ENCODE measurements around the gene SLC7A1.

Gene SLC7A1

DNA sequence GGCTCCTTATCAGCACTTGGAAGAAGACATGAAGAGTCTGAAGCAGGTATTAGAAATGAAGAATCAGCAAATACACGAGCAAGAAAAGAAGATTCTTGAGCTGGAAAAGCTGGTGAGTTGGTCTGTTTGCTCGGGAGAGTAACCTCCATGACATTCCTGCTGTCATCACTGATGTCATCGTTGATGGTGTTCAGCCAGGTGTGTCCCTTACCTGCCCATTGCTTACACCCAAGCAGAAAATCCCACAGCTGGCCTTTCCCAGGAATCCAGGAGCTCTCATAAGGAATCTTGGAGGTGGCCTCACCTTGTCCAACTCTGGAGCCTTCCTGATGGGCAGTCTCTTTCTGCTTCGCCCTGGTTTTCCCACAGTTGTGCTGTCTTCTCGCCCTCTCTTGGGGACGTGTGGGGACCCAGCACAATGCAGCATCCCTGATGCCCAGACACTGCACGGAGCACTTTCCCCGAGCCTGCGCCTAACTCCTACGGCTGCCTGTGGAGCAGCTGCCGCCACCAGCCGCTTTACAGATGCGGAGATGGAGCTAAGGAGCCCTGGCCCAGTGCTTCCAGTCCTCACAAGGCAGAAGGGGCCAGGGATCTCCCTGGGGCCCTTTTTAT is 97.0 kb downstream of the SLC7A1 start:
- Histone ChIP-seq H3K27ac (ENCODE audit: low read length) (no peak overlapping the region), H3K9me3 (ENCODE audit: control insufficient read depth in 1 of 2, low read length in 2 of 2) (no peaks in the 10 kb centered on the region), H3K27me3 (ENCODE audit: low read depth, low read length) (no peaks in the 10 kb centered on the region), H3K36me3 (ENCODE audit: control insufficient read depth in 1 of 2, insufficient read depth in 2 of 2, low read length in 2 of 2) (no peaks in the 10 kb centered on the region), H3K4me3 (ENCODE audit: low read depth in 1 of 2, low read length in 2 of 2) (no peak overlapping the region), H3K4me1 (ENCODE audit: control insufficient read depth in 1 of 2, insufficient read depth in 2 of 2, low read length in 2 of 2) (peaks cover 3 to 17% of the 10 kb centered on the region in 2 donors)

DNA sequence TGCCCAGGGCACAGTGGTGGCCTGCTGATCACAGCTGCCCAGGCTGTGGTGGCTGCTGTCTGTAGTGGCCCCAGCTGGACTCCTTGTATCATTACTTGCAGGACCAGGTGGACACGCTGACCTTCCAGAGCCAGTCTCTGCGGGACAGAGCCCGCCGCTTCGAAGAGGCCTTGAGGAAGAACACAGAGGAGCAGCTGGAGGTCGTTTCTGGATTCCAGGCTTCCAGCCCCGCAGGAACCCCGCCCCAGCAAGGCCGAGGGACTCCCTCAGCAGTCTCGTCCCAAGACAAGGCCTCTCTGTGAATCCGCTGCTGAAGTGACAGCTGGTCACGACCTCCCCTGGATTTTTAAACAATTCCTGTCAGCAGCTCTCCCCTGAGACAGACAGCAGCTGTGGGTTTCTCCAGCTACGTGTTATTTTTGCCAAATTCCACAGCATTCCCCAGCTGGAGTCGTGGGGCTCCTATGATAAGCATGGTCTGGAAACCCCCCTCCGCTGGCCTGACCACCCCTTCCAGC is 98.3 kb downstream of the SLC7A1 start:
- Histone ChIP-seq H3K27me3 (ENCODE audit: low read depth, low read length) (no peaks in the 10 kb centered on the region), H3K36me3 (ENCODE audit: control insufficient read depth in 1 of 2, insufficient read depth in 2 of 2, low read length in 2 of 2) (no peaks in the 10 kb centered on the region), H3K27ac (ENCODE audit: low read length) (no peak overlapping the region), H3K4me3 (ENCODE audit: low read depth in 1 of 2, low read length in 2 of 2) (no peak overlapping the region), H3K9me3 (ENCODE audit: control insufficient read depth in 1 of 2, low read length in 2 of 2) (no peaks in the 10 kb centered on the region), H3K4me1 (ENCODE audit: control insufficient read depth in 1 of 2, insufficient read depth in 2 of 2, low read length in 2 of 2) (peaks cover 0 to 17% of the 10 kb centered on the region in 2 donors)

DNA sequence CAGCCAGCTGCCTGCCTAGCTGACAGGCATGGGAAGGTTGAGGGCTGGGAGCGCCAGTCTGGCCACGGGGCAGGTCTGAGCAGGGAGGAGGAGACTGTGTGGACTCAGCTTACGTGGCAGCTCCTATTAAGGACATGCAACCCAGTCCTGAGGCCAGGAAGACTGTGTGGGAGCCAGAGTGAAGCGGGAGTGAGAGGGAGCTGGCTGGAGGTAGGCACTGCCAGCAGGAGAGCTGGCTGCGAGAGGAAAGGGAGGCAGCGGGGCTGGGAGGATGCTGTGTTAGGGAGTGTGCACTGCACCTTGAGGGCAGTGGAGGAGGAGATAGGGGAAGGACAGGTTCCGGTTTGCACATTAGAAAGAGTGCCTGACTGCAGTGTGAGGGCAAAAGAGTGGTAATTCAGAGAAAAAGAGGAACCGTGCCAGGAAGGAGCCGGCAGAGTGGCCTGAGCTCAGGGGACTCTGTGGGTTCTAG is 99.2 kb downstream of the SLC7A1 start:
- no peaks in the 10 kb centered on the region for H3K36me3 ChIP-seq (ENCODE audit: control insufficient read depth in 1 of 2, insufficient read depth in 2 of 2, low read length in 2 of 2)
- no peaks in the 10 kb centered on the region for H3K9me3 ChIP-seq (ENCODE audit: control insufficient read depth in 1 of 2, low read length in 2 of 2)
- H3K27me3 ChIP-seq (ENCODE audit: low read depth, low read length): no peaks in the 10 kb centered on the region
- no peak overlapping the region for H3K4me3 ChIP-seq (ENCODE audit: low read depth in 1 of 2, low read length in 2 of 2)
- peaks cover 0 to 17% of the 10 kb centered on the region in 2 donors for H3K4me1 ChIP-seq (ENCODE audit: control insufficient read depth in 1 of 2, insufficient read depth in 2 of 2, low read length in 2 of 2)
- no peak overlapping the region for H3K27ac ChIP-seq (ENCODE audit: low read length)

GRCh38 chr13:29494520-29494919 is 101.0 kb downstream of the SLC7A1 start:
- H3K27me3 ChIP-seq (ENCODE audit: low read depth, low read length): no peaks in the 10 kb centered on the region
- H3K4me1 ChIP-seq (ENCODE audit: control insufficient read depth in 1 of 2, insufficient read depth in 2 of 2, low read length in 2 of 2): peaks cover 0 to 17% of the 10 kb centered on the region in 2 donors
- H3K36me3 ChIP-seq (ENCODE audit: control insufficient read depth in 1 of 2, insufficient read depth in 2 of 2, low read length in 2 of 2): no peaks in the 10 kb centered on the region
- no peaks in the 10 kb centered on the region for H3K9me3 ChIP-seq (ENCODE audit: control insufficient read depth in 1 of 2, low read length in 2 of 2)
- H3K4me3 ChIP-seq (ENCODE audit: low read depth in 1 of 2, low read length in 2 of 2): no peak overlapping the region
- no peak overlapping the region for H3K27ac ChIP-seq (ENCODE audit: low read length)

DNA sequence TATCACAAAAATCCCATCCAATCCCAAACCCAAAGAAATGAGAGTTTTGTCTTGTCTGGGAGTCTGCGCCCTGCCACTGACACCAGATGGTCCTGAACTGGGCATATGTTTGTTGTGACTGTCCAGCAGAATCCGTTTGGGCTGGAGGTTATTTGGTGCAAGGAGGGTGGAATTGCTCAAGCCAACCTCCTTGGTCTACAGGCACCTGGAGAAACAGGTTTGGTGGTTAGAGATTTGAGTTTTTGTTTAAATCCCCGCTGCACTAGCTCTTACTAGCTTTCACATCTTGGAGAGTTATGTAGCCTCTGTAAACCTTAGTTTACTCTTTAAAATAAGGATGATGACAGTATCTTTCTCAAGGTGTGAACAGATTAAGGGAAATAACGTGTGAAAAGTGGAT is 101.7 kb downstream of the SLC7A1 start:
- Histone ChIP-seq H3K36me3 (ENCODE audit: control insufficient read depth in 1 of 2, insufficient read depth in 2 of 2, low read length in 2 of 2) (no peaks in the 10 kb centered on the region), H3K4me3 (ENCODE audit: low read depth in 1 of 2, low read length in 2 of 2) (no peak overlapping the region), H3K9me3 (ENCODE audit: control insufficient read depth in 1 of 2, low read length in 2 of 2) (no peaks in the 10 kb centered on the region), H3K27me3 (ENCODE audit: low read depth, low read length) (no peaks in the 10 kb centered on the region), H3K4me1 (ENCODE audit: control insufficient read depth in 1 of 2, insufficient read depth in 2 of 2, low read length in 2 of 2) (peaks cover 0 to 17% of the 10 kb centered on the region in 2 donors), H3K27ac (ENCODE audit: low read length) (no peak overlapping the region)

DNA sequence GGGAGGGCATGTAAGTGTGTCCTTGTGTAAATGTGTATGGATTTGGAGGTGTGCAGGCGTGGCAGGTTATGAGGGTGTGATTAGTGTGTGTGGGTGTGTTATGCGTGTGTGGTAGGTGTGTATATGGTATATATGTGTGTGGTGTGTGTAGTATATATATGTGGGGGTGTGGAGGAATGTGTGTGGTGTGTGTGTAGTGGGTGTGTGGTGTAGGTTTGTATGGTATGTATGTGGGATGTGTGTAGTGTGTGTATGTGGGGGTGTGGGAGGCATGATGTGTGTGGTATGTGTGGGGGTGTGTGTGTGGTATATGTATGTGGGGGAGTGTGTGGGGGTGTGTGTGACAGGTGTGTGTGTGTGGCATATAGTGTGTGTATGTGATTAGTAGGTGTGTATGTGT is 104.2 kb downstream of the SLC7A1 start:
- Histone ChIP-seq H3K27me3 (ENCODE audit: low read depth, low read length) (no peaks in the 10 kb centered on the region), H3K4me1 (ENCODE audit: control insufficient read depth in 1 of 2, insufficient read depth in 2 of 2, low read length in 2 of 2) (peaks cover 0 to 4% of the 10 kb centered on the region in 2 donors), H3K4me3 (ENCODE audit: low read depth in 1 of 2, low read length in 2 of 2) (no peak overlapping the region), H3K9me3 (ENCODE audit: control insufficient read depth in 1 of 2, low read length in 2 of 2) (no peaks in the 10 kb centered on the region), H3K27ac (ENCODE audit: low read length) (no peak overlapping the region), H3K36me3 (ENCODE audit: control insufficient read depth in 1 of 2, insufficient read depth in 2 of 2, low read length in 2 of 2) (no peaks in the 10 kb centered on the region)

DNA sequence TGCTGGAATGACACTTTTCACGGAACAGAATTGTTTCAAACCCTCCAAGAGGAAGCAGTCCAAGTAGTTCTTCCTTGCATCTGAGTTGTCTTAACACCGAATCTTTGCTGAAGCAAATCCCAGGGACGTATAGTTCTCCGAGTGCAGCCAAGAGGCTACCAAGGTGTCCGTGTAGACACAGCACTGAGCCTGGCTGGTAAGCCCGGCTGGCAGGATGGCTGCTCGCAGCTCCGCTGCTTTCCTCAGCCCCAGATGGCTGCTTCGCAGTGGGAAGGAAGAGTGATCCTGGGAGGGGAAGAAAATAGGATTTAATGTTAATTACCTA is 105.0 kb downstream of the SLC7A1 start:
- Histone ChIP-seq H3K9me3 (ENCODE audit: control insufficient read depth in 1 of 2, low read length in 2 of 2) (no peaks in the 10 kb centered on the region), H3K27me3 (ENCODE audit: low read depth, low read length) (no peaks in the 10 kb centered on the region)

GRCh38 chr13:29489650-29490560 is 105.6 kb downstream of the SLC7A1 start:
- no peaks in the 10 kb centered on the region for H3K36me3 ChIP-seq (ENCODE audit: control insufficient read depth in 1 of 2, insufficient read depth in 2 of 2, low read length in 2 of 2)
- H3K4me3 ChIP-seq (ENCODE audit: low read depth in 1 of 2, low read length in 2 of 2): no peak overlapping the region
- H3K4me1 ChIP-seq (ENCODE audit: control insufficient read depth in 1 of 2, insufficient read depth in 2 of 2, low read length in 2 of 2): no peaks in the 10 kb centered on the region
- H3K27ac ChIP-seq (ENCODE audit: low read length): no peak overlapping the region
- H3K27me3 ChIP-seq (ENCODE audit: low read depth, low read length): no peaks in the 10 kb centered on the region
- no peaks in the 10 kb centered on the region for H3K9me3 ChIP-seq (ENCODE audit: control insufficient read depth in 1 of 2, low read length in 2 of 2)

More for the DNA sequence above, 105.0 kb downstream of the SLC7A1 start:
- Histone ChIP-seq H3K4me3 (ENCODE audit: low read depth in 1 of 2, low read length in 2 of 2) (no peak overlapping the region), H3K4me1 (ENCODE audit: control insufficient read depth in 1 of 2, insufficient read depth in 2 of 2, low read length in 2 of 2) (no peaks in the 10 kb centered on the region), H3K27ac (ENCODE audit: low read length) (no peak overlapping the region), H3K36me3 (ENCODE audit: control insufficient read depth in 1 of 2, insufficient read depth in 2 of 2, low read length in 2 of 2) (no peaks in the 10 kb centered on the region)

GRCh38 chr13:29487466-29488454 is 107.7 kb downstream of the SLC7A1 start:
- no peaks in the 10 kb centered on the region for H3K27me3 ChIP-seq (ENCODE audit: low read depth, low read length)
- H3K36me3 ChIP-seq (ENCODE audit: control insufficient read depth in 1 of 2, insufficient read depth in 2 of 2, low read length in 2 of 2): no peaks in the 10 kb centered on the region
- H3K27ac ChIP-seq (ENCODE audit: low read length): no peak overlapping the region
- no peaks in the 10 kb centered on the region for H3K9me3 ChIP-seq (ENCODE audit: control insufficient read depth in 1 of 2, low read length in 2 of 2)
- no peaks in the 10 kb centered on the region for H3K4me1 ChIP-seq (ENCODE audit: control insufficient read depth in 1 of 2, insufficient read depth in 2 of 2, low read length in 2 of 2)
- no peak overlapping the region for H3K4me3 ChIP-seq (ENCODE audit: low read depth in 1 of 2, low read length in 2 of 2)

- no peaks in the 10 kb centered on the region for H3K36me3 ChIP-seq (ENCODE audit: control insufficient read depth in 1 of 2, insufficient read depth in 2 of 2, low read length in 2 of 2)
These were observed 108.9 kb downstream of the SLC7A1 start for GRCh38 chr13:29486551-29486950.

DNA sequence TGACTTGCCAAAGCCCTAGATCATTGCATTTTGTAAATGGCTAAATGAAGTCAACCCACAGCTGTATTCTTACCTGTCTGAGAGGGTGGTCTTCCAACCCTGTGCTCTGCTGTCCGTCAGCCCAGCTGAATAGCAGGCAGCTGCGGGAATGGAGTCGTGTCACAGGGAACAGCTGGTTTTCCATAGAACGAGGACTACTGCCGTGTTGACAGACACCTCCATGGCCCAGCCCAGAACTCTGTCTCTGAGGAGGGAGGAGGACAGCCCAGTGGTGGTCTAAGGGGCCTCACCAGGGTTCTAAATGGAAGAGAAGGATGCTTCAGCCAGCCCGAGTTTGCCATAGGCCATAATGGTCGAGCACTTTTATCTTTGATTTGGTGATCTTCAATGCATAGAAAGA is 110.7 kb downstream of the SLC7A1 start:
- Histone ChIP-seq H3K9me3 (ENCODE audit: control insufficient read depth in 1 of 2, low read length in 2 of 2) (no peaks in the 10 kb centered on the region), H3K4me1 (ENCODE audit: control insufficient read depth in 1 of 2, insufficient read depth in 2 of 2, low read length in 2 of 2) (no peaks in the 10 kb centered on the region), H3K27ac (ENCODE audit: low read length) (no peak overlapping the region), H3K36me3 (ENCODE audit: control insufficient read depth in 1 of 2, insufficient read depth in 2 of 2, low read length in 2 of 2) (no peaks in the 10 kb centered on the region), H3K27me3 (ENCODE audit: low read depth, low read length) (no peaks in the 10 kb centered on the region), H3K4me3 (ENCODE audit: low read depth in 1 of 2, low read length in 2 of 2) (no peak overlapping the region)

More at GRCh38 chr13:29486551-29486950, 108.9 kb downstream of the SLC7A1 start:
- no peaks in the 10 kb centered on the region for H3K27me3 ChIP-seq (ENCODE audit: low read depth, low read length)
- no peaks in the 10 kb centered on the region for H3K4me1 ChIP-seq (ENCODE audit: control insufficient read depth in 1 of 2, insufficient read depth in 2 of 2, low read length in 2 of 2)
- H3K4me3 ChIP-seq (ENCODE audit: low read depth in 1 of 2, low read length in 2 of 2): no peak overlapping the region
- H3K27ac ChIP-seq (ENCODE audit: low read length): no peak overlapping the region
- no peaks in the 10 kb centered on the region for H3K9me3 ChIP-seq (ENCODE audit: control insufficient read depth in 1 of 2, low read length in 2 of 2)

All from muscle layer of duodenum (tissue), 2 donors.